Heart right ventricle (tissue), 16 donors: ENCODE results near the gene MRPL45. TPM values are rescaled to one million over a fixed set of nuclear protein-coding genes. Genes with fewer than 3 reads are reported as not detected.

Experiments used
- ATAC-seq, 8 donors: fragments of 200-7000 bp; cut with Tn5 transposase; one replicate each; pipeline ENCODE4 v1.9.1; 2020; ENCODE audit warnings: mild to moderate bottlenecking in 8 of 8, moderate library complexity in 8 of 8, moderate number of reproducible peaks in 1 of 8
- DNase-seq, 2 donors: peaks; one replicate each; pipeline ENCODE4 v3.0.0-alpha.2; 2020
- H3K27ac ChIP-seq, 10 donors: fragments of 200-600 bp; sonication (generic) in 2 of 10; one replicate each; pipeline versions ENCODE4 v1.5.0 to v1.8.0; 2020 to 2022; ENCODE audit warnings: mild to moderate bottlenecking in 3 of 10
- H3K27me3 ChIP-seq, 7 donors: fragments of 200-600 bp; one replicate each; pipeline ENCODE4 v1.8.0; 2021 to 2022; ENCODE audit warnings: mild to moderate bottlenecking in 2 of 7
- H3K36me3 ChIP-seq, 9 donors: fragments of 200-600 bp; sonication (generic) in 1 of 9; one replicate each; pipeline versions ENCODE4 v1.5.0 to v1.8.0; 2020 to 2022; ENCODE audit warnings: mild to moderate bottlenecking in 2 of 9
- H3K4me1 ChIP-seq, 9 donors: fragments of 200-600 bp; sonication (generic) in 1 of 9; one replicate each; pipeline versions ENCODE4 v1.5.0 to v1.8.0; 2020 to 2022; ENCODE audit warnings: mild to moderate bottlenecking in 4 of 9
- H3K4me3 ChIP-seq, 10 donors: fragments of 200-600 bp; sonication (generic) in 2 of 10; one replicate each; pipeline versions ENCODE4 v1.5.0 to v1.8.0; 2020 to 2022; ENCODE audit warnings: mild to moderate bottlenecking in 7 of 10, moderate library complexity in 2 of 10
- H3K9me3 ChIP-seq, 11 donors: fragments of 200-600 bp in 10 of 11; sonication (generic) in 2 of 11; one replicate each; pipeline versions ENCODE4 v1.5.0 to v1.8.0; 2013 to 2022; ENCODE audit warnings: mild to moderate bottlenecking in 2 of 11, control low read depth in 1 of 11, moderate library complexity in 1 of 11
- CTCF ChIP-seq, 9 donors: fragments of 200-600 bp; sonication (generic) in 2 of 9; IDR thresholded peaks; one replicate each; pipeline versions ENCODE4 v1.5.0 to v1.8.0; 2021 to 2022; ENCODE audit warnings: antibody characterized with exemption in 9 of 9, mild to moderate bottlenecking in 5 of 9, moderate library complexity in 1 of 9
- WGBS, 2 donors: extraction: QIAGEN DNeasy Blood & Tissue Kit; methylation state at CpG; one replicate each; pipeline ENCODE4 v1.1.7; 2013; ENCODE audit warnings: inconsistent platforms in 1 of 2; 5-methylcytosine and 5-hydroxymethylcytosine counted together
- intact Hi-C, 10 donors: fragments of 100-400 bp; cut with DNase I; formaldehyde crosslinking; loops; one replicate each; pipeline versions ENCODE4 v1.11.1 to v1.14.2; 2022
- polyA plus RNA-seq, 2 donors: library from polyadenylated mRNA; stranded (reverse); fragments of 200-250 nt; gene quantifications; one replicate each; pipeline ENCODE4 v1.2.3, GENCODE V29; 2013
- total RNA-seq, 10 donors: library from RNA; stranded (reverse); fragmentation: NEBNext Ultra II Directional in 3 of 10; extraction: Animal tissue kit (Norgen Biotek cat#: 25700) in 3 of 10; gene quantifications; one replicate each; pipeline versions ENCODE4 v1.2.1 to v1.2.4, GENCODE V29; 2021 to 2023
- donor health status: Arrhythmogenic right ventricular cardiomyopathy.
- donor health status: ischemic (EF 13 %, LVEDD 7.1; RV severe dilation, severe dysfunction).
- donor health status: healthy with polysubstance abuse.
- donor health status: DM: no; HTN: yes; CAD: no.
- donor health status: DM: no; HTN: no; CAD: no.
- donor health status: ischemic (EF 25% LVEDD 6.9; RV normal size, moderate dysfunction).
- donor health status: ischemic (EF 25% LVEDD 5.7; RV mildly dilated, moderate dysfunction).
- donor health status: healthy.
- donor health status: DM: yes; HTN: yes; CAD: no.
- donor health status: Ischemic cardiomyopathy.
- donor health status: ischemic (EF 35%, LVEDD 5.7; RV mildly dilated, moderate dysfunction).
- donor health status: nonischemic (EF 11% LVEDD 7.7; RV severe dilation, severe dysfunction).
- donor health status: DM: yes; HTN: yes; CAD: no.
- donor health status: PGD.
- donor health status: ischemic (EF 29% LVEDD 5.4; RV normal size, mild dysfunction).
- donor health status: nonischemic (EF 23%, LVEDD 6.1; RV moderate dilation, normal function).

MRPL45 gene
- total and polyA plus RNA-seq, 12 donors: 16.0 to 44.6 (median 38.1) TPM

DNA sequence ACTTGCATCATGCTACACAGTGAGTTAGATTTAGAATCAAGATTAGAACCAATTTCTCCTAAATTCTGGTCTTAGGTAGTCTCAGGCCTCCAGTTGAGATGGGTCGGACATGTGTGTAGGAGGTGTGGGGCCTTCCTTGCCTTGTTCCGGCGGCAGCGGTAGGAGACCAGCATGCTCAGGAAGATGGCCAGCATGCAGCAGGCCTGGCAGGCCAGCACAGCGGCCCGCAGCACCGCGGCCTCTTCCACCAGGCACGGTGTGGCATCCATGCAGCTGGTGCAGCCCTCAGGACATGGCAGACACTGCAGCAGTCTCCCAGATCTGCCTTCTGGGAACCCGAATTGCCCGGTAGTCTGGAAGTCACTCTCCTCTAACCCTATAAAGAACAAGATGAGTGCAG is 39.9 kb downstream of the MRPL45 start:
- Histone ChIP-seq H3K9me3 (no peaks in the 10 kb centered on the region), H3K27ac (no peak overlapping the region), H3K4me1 (peaks cover 0 to 10% (median 0%) of the 10 kb centered on the region in 9 donors), H3K27me3 (peaks cover 0 to 18% (median 11%) of the 10 kb centered on the region in 7 donors), H3K4me3 (no peak overlapping the region), H3K36me3 (no peaks in the 10 kb centered on the region)
- intact Hi-C loops: no loop called here
- DNase-seq: no peak
- no peak for TF ChIP-seq CTCF (IDR thresholded peaks at IDR 0.05)
- WGBS, 2 donors: 92 to 95% methylated on average over 11 of the region's 11 CpGs
- no peak for ATAC-seq

GRCh38 chr17:38338053-38338452 is 41.1 kb downstream of the MRPL45 start:
- H3K27ac ChIP-seq: no peak overlapping the region
- intact Hi-C loops: no loop called here
- H3K4me1 ChIP-seq: peaks cover 0 to 11% (median 0%) of the 10 kb centered on the region in 9 donors
- ATAC-seq (no peak), DNase-seq (no peak)
- no peak overlapping the region for H3K4me3 ChIP-seq
- no peak for TF ChIP-seq CTCF (IDR thresholded peaks at IDR 0.05)
- peaks cover 0 to 18% (median 11%) of the 10 kb centered on the region in 7 donors for H3K27me3 ChIP-seq
- no peaks in the 10 kb centered on the region for H3K9me3 ChIP-seq
- H3K36me3 ChIP-seq: no peaks in the 10 kb centered on the region
- WGBS, 2 donors: 74 to 79% methylated on average over 5 of the region's 5 CpGs

GRCh38 chr17:38338535-38338934 is 41.6 kb downstream of the MRPL45 start:
- intact Hi-C loops: no loop called here
- Histone ChIP-seq H3K27me3 (peaks cover 0 to 14% (median 10%) of the 10 kb centered on the region in 7 donors), H3K9me3 (no peaks in the 10 kb centered on the region), H3K36me3 (no peaks in the 10 kb centered on the region), H3K4me3 (no peak overlapping the region), H3K27ac (no peak overlapping the region), H3K4me1 (peaks cover 0 to 11% (median 0%) of the 10 kb centered on the region in 9 donors)
- ATAC-seq (no peak), DNase-seq (no peak)
- TF ChIP-seq CTCF (IDR thresholded peaks at IDR 0.05): no peak
- 94 to 97% methylated on average over 4 of the region's 4 CpGs for WGBS, 2 donors

DNA sequence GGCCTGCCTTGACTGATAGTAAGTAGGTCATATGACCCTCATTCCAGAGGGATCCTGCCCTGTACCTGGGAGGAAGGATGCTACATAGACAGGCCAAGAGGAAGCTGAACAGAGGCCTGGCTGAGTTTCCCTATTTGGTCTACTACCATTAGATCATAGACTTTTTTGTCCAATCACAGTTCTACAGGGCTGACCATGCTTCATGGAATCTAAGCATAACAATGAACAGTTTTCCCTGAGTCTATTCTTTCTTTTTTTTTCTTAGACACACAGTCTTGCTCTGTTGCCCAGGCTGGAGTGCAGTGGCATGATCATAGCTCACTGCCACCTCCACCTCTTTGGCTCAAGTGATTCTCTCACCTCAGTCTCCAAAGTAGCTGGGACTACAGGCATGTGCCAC is 42.9 kb downstream of the MRPL45 start:
- Histone ChIP-seq H3K27me3 (peaks cover 0 to 6% (median 0%) of the 10 kb centered on the region in 7 donors), H3K4me1 (peaks cover 0 to 11% (median 0%) of the 10 kb centered on the region in 9 donors), H3K4me3 (no peak overlapping the region), H3K36me3 (no peaks in the 10 kb centered on the region), H3K27ac (no peak overlapping the region), H3K9me3 (no peaks in the 10 kb centered on the region)
- no peak for DNase-seq
- no peak for TF ChIP-seq CTCF (IDR thresholded peaks at IDR 0.05)
- intact Hi-C loops: loop anchor here in 1 of 10 donors (5.0 kb wide), 1 partner anchor 77 kb away; no protein-coding TSS in a partner anchor
- ATAC-seq: no peak
